Bone marrow (tissue), 2 donors: ENCODE data around the gene BNC2.
"Not testable (repeated sequence)": the region's sequence is repeated elsewhere in the genome, so short reads cannot be mapped to it uniquely, and the experiment has no call there.

Experiments used
- DNase-seq, 2 donors: peaks; one replicate each; lab custom pipeline; 2025; lab: John Stamatoyannopoulos, UW

Gene BNC2

DNA sequence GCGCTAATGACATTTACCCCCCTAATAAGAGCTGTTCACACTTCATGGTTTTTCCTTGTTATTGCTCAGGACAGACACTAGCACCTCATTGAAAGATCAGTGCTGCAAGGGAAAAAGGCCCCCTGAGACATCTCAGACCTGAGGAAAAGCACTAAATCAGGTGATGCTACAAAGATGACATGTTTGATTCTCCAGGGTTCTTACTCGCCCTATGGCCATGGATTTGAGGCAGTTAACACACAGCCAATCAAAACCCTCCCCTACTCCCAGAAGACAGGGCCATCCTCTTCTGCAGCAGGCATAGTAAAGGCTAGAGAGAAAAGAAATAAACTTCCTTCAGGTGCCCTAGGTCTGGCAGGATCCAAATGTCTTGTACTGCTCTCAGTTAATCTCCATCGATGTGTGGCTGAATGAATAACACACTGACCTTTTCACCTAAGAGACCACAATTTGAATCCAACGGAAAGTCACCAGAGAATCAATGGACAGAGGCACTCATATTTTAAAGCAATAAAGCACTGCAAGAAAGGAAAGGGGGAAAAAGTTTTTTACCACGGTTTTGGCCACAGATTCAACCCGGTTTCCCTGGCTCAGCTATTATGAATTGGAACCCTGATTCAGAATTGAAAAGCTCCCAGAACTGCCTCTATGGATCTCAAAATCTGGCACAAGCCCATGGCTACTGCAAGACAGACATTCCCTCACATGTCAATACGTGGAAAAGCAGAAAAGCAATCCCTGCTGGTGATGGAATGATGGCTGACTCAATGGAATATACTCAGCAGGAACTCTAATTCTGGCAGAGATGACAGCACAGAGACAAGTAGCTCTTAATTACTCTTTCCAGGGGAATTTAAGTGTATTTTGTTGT lies 329.5 kb downstream of the BNC2 start:
- DNase-seq, result no peak

GRCh38 chr9:16539626-16540025 lies 330.8 kb downstream of the BNC2 start:
- DNase-seq, result not testable (repeated sequence)

- no peak for DNase-seq
Observed at GRCh38 chr9:16535555-16535954, 334.9 kb downstream of the BNC2 start.

- DNase-seq, result no peak
Observed at GRCh38 chr9:16532681-16533450, 337.6 kb downstream of the BNC2 start.

DNA sequence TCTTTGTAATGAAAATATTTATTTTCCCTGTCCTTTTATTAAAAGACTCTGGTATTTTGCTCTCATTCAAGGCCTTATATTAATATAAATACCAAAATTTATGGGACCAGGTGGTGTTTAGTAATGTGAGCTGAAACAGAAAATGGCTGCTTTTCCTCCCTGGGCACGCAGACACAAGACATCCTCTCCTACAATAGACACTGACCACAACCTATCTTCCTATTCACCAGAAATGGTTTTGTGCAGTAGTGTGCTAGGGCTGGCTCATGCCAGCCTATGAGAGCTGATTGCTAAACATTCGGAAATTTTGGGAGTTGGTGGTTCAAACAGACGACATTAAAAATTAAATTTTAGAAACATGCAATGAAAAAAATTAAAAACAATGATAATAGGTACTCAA lies 338.2 kb downstream of the BNC2 start:
- DNase-seq, result no peak

- DNase-seq, result no peak
Observed at GRCh38 chr9:16530669-16531642, 339.5 kb downstream of the BNC2 start.

GRCh38 chr9:16527573-16527972 lies 342.9 kb downstream of the BNC2 start:
- DNase-seq, result no peak

DNA sequence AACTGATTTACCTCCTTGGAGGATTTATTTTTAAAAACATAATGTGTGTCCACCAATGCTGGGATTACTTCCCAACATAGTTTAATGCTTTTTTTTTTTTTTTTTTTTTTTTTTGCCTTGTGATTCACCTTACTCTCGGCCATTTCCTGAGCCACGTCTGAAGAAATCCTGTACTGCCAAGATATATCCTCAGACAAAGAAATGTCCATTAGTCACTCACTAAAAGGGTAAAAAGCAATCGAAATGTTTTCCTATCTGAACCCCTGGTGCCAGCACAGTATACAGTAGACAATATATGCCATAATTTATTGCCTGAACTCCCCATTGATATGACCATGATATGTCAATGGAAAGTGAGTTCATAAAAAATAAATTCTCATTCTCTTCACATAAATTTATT lies 344.1 kb downstream of the BNC2 start:
- no peak for DNase-seq

GRCh38 chr9:16524823-16525222 lies 345.6 kb downstream of the BNC2 start:
- no peak for DNase-seq

GRCh38 chr9:16524078-16524477 lies 346.4 kb downstream of the BNC2 start:
- DNase-seq, result no peak

- DNase-seq, result no peak
Observed at GRCh38 chr9:16521868-16522411, 348.5 kb downstream of the BNC2 start.

DNA sequence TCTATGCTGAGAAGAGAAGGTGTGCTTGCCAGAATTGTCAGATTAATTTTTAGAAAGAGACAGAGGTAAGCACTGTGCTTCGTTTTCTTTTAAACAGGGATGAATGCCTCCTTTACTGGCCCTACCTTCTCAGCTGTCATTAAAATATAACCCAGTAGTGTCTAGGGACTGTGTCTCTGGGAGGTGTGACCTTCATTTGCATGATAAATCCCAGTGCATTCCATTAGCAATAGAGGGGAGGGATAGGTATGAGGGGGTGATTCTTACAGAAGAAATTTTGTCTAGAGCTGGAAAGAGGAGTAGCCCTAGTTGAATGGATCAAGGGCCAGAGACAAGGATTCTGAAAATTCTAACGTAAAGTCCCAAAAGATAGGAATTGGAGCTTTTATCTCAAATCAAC lies 351.5 kb downstream of the BNC2 start:
- DNase-seq, result no peak

- no peak for DNase-seq
Observed at GRCh38 chr9:16516891-16517290, 353.6 kb downstream of the BNC2 start.

DNA sequence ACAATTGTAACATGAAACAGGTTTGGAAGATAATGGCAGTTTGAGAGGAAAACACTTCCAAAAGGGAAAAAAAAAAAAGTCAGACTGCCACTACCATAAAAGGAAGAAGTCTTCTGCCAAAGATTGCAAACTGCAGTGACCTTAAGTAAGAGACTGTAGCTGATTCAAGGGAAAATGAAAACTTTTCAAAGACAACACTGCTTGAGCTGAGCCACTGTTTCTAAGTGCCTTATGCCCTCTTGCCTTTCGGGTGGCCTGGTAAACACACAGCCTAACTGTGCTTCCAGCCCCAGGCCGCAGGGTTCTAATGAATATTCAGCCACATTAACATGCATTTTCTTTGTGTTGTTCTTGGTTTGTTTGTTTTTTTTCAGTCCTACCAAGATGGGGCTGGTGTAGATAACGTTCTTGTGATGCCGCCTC lies 354.6 kb downstream of the BNC2 start:
- DNase-seq, result no peak

GRCh38 chr9:16515207-16515606 lies 355.3 kb downstream of the BNC2 start:
- no peak for DNase-seq

DNA sequence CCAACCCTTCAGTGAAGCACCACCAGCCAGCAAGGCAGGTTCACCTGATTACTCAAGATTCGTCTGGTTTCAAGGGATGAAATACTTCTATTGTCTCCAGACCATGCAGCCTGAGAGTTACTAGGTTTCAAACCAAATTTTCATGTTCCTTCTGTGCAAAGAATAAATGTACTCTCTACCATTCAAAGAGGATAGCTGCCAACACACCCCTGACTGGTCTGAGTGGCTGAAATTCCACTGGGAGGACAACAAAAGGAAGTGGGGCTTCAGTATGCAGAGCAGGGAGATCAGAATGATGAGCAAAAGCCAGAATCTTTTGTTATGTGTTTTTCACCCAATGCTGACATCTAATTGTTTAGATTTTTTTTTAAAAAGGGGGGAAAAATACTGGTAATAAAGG lies 356.3 kb downstream of the BNC2 start:
- DNase-seq, result no peak

- DNase-seq, result no peak
Observed at GRCh38 chr9:16512281-16512680, 358.2 kb downstream of the BNC2 start.

GRCh38 chr9:16510482-16510881 lies 360.0 kb downstream of the BNC2 start:
- no peak for DNase-seq

DNA sequence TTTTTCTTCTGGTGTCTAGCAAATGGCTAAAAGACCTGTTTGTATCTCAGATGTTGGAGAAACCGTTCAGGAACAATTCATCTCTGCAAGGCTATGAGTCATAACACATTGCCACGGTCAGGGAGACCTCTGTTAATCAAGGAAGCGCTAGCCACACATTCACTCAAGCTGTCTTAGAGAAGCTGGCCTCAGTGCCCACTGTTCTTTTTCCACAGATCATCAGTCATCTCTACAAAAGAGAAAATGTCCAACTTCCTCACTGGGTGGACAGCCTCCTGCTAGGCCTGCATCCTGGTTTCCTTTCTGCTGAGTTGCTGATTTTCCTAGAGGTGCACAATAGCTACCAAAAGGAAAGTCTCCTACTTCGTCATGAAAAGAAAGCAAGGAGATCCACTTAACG lies 360.5 kb downstream of the BNC2 start:
- DNase-seq, result no peak

- DNase-seq, result no peak
Observed at GRCh38 chr9:16505199-16505598, 365.3 kb downstream of the BNC2 start.

DNA sequence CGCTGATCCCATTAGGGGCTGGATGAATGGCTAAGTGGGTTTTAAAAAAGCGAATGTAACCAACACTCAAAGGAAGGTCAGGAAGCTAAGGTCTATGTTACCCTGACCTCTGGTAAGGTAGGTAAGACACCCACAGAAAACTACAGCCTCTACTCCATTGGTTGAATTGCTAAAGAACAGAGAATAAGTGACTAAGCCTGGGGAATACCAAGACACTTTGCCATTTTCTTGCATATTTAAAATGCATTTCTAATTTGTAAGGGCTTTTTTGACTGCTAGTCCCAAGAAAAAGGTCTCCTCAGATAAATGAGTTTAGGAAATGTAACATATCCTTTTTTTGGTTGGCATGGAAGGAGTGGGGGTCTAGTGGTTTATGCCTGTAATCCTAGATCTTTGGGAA lies 368.7 kb downstream of the BNC2 start:
- DNase-seq, result no peak

- DNase-seq, result no peak
Observed at GRCh38 chr9:16501141-16501540, 369.3 kb downstream of the BNC2 start.
